ENCODE results near the gene LRRC70. TPM values are rescaled to one million over a fixed set of nuclear protein-coding genes. Genes with fewer than 3 reads are reported as not detected.
"Not testable (repeated sequence)": the region's sequence is repeated elsewhere in the genome, so short reads cannot be mapped to it uniquely, and the experiment has no call there.

LRRC70 gene
- total RNA-seq, 1 donor from 2014 or later: 1.1 TPM

- Mint-ChIP-seq H3K27ac (no peak overlapping the region), H3K4me3 (no peak overlapping the region), H3K27me3 (no peaks in the 10 kb centered on the region), H3K9me3 (no peaks in the 10 kb centered on the region), H3K4me1 (ENCODE audit: unreplicated experiment) (peaks cover 5% of the 10 kb centered on the region), H3K36me3 (peaks cover 4% of the 10 kb centered on the region)
- TF ChIP-seq CTCF (conservative IDR thresholded peaks at IDR 0.05): no peak
- no peak for DNase-seq (ENCODE audit: extremely low spot score, unreplicated experiment)
These were observed 44.7 kb downstream of the LRRC70 start for GRCh38 chr5:62623271-62623670.

- H3K27me3 Mint-ChIP-seq; H3K27ac Mint-ChIP-seq; H3K36me3 Mint-ChIP-seq; DNase-seq (ENCODE audit: extremely low spot score, unreplicated experiment); H3K4me1 Mint-ChIP-seq (ENCODE audit: unreplicated experiment); H3K9me3 Mint-ChIP-seq; H3K4me3 Mint-ChIP-seq: not testable (repeated sequence)
These were observed 45.8 kb downstream of the LRRC70 start for GRCh38 chr5:62624436-62624835.

GRCh38 chr5:62626534-62626933 lies 47.9 kb downstream of the LRRC70 start:
- H3K27ac Mint-ChIP-seq: no peak overlapping the region

GRCh38 chr5:62627121-62627520 lies 48.5 kb downstream of the LRRC70 start:
- H3K27ac Mint-ChIP-seq: no peak overlapping the region
- H3K27me3 Mint-ChIP-seq: no peaks in the 10 kb centered on the region
- H3K36me3 Mint-ChIP-seq: peaks cover 10% of the 10 kb centered on the region
- H3K9me3 Mint-ChIP-seq: no peaks in the 10 kb centered on the region
- H3K4me3 Mint-ChIP-seq: no peak overlapping the region
- TF ChIP-seq CTCF (conservative IDR thresholded peaks at IDR 0.05): no peak
- DNase-seq (ENCODE audit: extremely low spot score, unreplicated experiment): no peak
- H3K4me1 Mint-ChIP-seq (ENCODE audit: unreplicated experiment): no peaks in the 10 kb centered on the region

More at GRCh38 chr5:62626534-62626933, 47.9 kb downstream of the LRRC70 start:
- Mint-ChIP-seq H3K27me3 (no peaks in the 10 kb centered on the region), H3K36me3 (peaks cover 6% of the 10 kb centered on the region), H3K4me3 (no peak overlapping the region), H3K4me1 (ENCODE audit: unreplicated experiment) (no peaks in the 10 kb centered on the region), H3K9me3 (no peaks in the 10 kb centered on the region)
- no peak for DNase-seq (ENCODE audit: extremely low spot score, unreplicated experiment)
- no peak for TF ChIP-seq CTCF (conservative IDR thresholded peaks at IDR 0.05)

GRCh38 chr5:62627901-62628300 lies 49.3 kb downstream of the LRRC70 start:
- DNase-seq (ENCODE audit: extremely low spot score, unreplicated experiment): no peak
- Mint-ChIP-seq H3K9me3 (no peaks in the 10 kb centered on the region), H3K4me1 (ENCODE audit: unreplicated experiment) (no peaks in the 10 kb centered on the region), H3K27ac (no peak overlapping the region), H3K27me3 (no peaks in the 10 kb centered on the region), H3K36me3 (peaks cover 10% of the 10 kb centered on the region), H3K4me3 (no peak overlapping the region)
- TF ChIP-seq CTCF (conservative IDR thresholded peaks at IDR 0.05): no peak

Other genes starting within 250 kb of the LRRC70 start
- gene DIMT1, start 174.9 kb upstream of the LRRC70 start, total RNA-seq (ENCODE audit: low replicate concordance): 22.1 and 23.2 TPM in 2 replicates
- gene IPO11, start 166.1 kb upstream of the LRRC70 start, total RNA-seq (ENCODE audit: low replicate concordance): 32.4 and 41.0 TPM in 2 replicates

Data from type B pancreatic cell (in vitro differentiated cells).